Thyroid gland (tissue), 4 donors: Measurements from ENCODE around the gene TICAM2. TPM values are rescaled to one million over a fixed set of nuclear protein-coding genes. Genes with fewer than 3 reads are reported as not detected.

ENCODE experiments used
- DNase-seq, 2 donors: peaks; one replicate each; pipeline ENCODE4 v3.0.0-alpha.2; 2019
- H3K27ac ChIP-seq, 3 donors: fragments of 200-600 bp; sonication (generic); 1 replicate in 2 of 3; 2 replicates in 1 of 3; pipeline ENCODE4 v1.5.1; 2016 to 2019; ENCODE audit warnings: mild to moderate bottlenecking in 1 of 3, moderate library complexity in 1 of 3
- H3K27me3 ChIP-seq: fragments of 200-600 bp; sonication (generic); one replicate; pipeline ENCODE4 v1.5.1; 2019
- H3K36me3 ChIP-seq, 2 donors: fragments of 200-600 bp; sonication (generic); one replicate each; pipeline ENCODE4 v1.5.1; 2016 to 2019
- H3K4me1 ChIP-seq, 2 donors: fragments of 200-600 bp; sonication (generic); one replicate each; pipeline ENCODE4 v1.5.1; 2017 to 2019
- H3K4me3 ChIP-seq, 3 donors: fragments of 200-600 bp; sonication (generic); replicated peaks in 1 of 3; 1 replicate in 2 of 3; 2 replicates in 1 of 3; pipeline ENCODE4 v1.5.1; 2016; ENCODE audit warnings: mild to moderate bottlenecking in 1 of 3
- H3K9me3 ChIP-seq: fragments of 200-600 bp; sonication (generic); one replicate; pipeline ENCODE4 v1.5.1; 2017
- POLR2A ChIP-seq, 2 donors: fragments of 450-650 bp; IDR thresholded peaks; one replicate each; pipeline ENCODE4 v1.6.1; 2017; ENCODE audit warnings: antibody characterized with exemption in 2 of 2, mild to moderate bottlenecking in 2 of 2, moderate library complexity in 1 of 2
- WGBS, 2 donors: methylation state at CpG; one replicate each; pipeline ENCODE4 v1.1.5; 2017; 5-methylcytosine and 5-hydroxymethylcytosine counted together
- intact Hi-C: fragments of 100-400 bp; cut with DNase I; formaldehyde crosslinking; loops from one replicate; pipeline ENCODE4 v1.15.1; 2023
- total RNA-seq, 4 donors: library from RNA; depleted of rRNA; stranded (reverse); fragments of >200 nt; gene quantifications; one replicate each; pipeline ENCODE4 v1.2.3, GENCODE V29; 2016
- TF ChIP-seq, protein P1 (sequence below), 6 experiments: fragments of 200-600 bp in 3 of 6; fragments of 450-650 bp in 3 of 6; sonication (generic) in 3 of 6; IDR thresholded peaks; one replicate each; pipeline ENCODE4 v1.5.1; 2016 to 2019; ENCODE audit warnings: antibody characterized with exemption in 6 of 6, mild to moderate bottlenecking in 2 of 6, inconsistent platforms in 1 of 6, moderate library complexity in 1 of 6

The TICAM2 gene
- total RNA-seq, 4 donors from 2014 or later = 1.1 to 2.0 (median 1.5) TPM

DNA sequence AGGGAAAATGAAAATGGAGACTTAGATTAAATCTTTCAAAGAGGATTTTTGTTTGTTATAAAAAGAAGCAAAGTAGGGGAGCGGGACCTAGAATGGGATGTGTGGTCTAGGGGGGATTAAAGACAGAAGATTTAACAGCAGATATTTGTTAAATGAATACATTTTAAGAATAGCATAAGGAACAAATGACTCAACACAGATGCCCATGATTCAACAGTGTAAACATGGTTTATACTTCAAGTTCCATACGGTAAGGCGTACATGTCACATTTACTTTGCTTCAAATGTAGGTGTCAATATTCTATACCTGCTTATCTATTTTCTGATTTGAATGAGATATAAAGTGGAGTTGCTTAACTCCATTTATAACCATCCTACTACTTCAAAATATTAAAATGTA, 1.5 kb downstream of the TICAM2 start:
- Histone ChIP-seq H3K4me3 (no peak overlapping the region), H3K36me3 (no peaks in the 10 kb centered on the region), H3K27ac (no peak overlapping the region), H3K4me1 (peaks cover 18 to 21% of the 10 kb centered on the region in 2 donors), H3K27me3 (no peaks in the 10 kb centered on the region), H3K9me3 (no peaks in the 10 kb centered on the region)
- intact Hi-C loops = no loop called here
- TF ChIP-seq POLR2A (IDR thresholded peaks at IDR 0.05) = no peak
- TF ChIP-seq, protein P1, sequence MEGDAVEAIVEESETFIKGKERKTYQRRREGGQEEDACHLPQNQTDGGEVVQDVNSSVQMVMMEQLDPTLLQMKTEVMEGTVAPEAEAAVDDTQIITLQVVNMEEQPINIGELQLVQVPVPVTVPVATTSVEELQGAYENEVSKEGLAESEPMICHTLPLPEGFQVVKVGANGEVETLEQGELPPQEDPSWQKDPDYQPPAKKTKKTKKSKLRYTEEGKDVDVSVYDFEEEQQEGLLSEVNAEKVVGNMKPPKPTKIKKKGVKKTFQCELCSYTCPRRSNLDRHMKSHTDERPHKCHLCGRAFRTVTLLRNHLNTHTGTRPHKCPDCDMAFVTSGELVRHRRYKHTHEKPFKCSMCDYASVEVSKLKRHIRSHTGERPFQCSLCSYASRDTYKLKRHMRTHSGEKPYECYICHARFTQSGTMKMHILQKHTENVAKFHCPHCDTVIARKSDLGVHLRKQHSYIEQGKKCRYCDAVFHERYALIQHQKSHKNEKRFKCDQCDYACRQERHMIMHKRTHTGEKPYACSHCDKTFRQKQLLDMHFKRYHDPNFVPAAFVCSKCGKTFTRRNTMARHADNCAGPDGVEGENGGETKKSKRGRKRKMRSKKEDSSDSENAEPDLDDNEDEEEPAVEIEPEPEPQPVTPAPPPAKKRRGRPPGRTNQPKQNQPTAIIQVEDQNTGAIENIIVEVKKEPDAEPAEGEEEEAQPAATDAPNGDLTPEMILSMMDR (IDR thresholded peaks at IDR 0.05) = no peak
- WGBS, 2 donors = 93 to 96% methylated on average over 3 of the region's 3 CpGs
- no peak for DNase-seq

GRCh38 chr5:115599924-115600323, 2.4 kb downstream of the TICAM2 start:
- WGBS, 2 donors = 64 to 67% methylated on average over 2 of the region's 2 CpGs
- intact Hi-C loops = no loop called here
- no peak overlapping the region for H3K4me3 ChIP-seq
- peaks cover 18 to 21% of the 10 kb centered on the region in 2 donors for H3K4me1 ChIP-seq
- H3K27me3 ChIP-seq = no peaks in the 10 kb centered on the region
- H3K9me3 ChIP-seq = no peaks in the 10 kb centered on the region
- H3K36me3 ChIP-seq = no peaks in the 10 kb centered on the region
- no peak overlapping the region for H3K27ac ChIP-seq
- no peak for DNase-seq
- no peak for TF ChIP-seq POLR2A (IDR thresholded peaks at IDR 0.05)

DNA sequence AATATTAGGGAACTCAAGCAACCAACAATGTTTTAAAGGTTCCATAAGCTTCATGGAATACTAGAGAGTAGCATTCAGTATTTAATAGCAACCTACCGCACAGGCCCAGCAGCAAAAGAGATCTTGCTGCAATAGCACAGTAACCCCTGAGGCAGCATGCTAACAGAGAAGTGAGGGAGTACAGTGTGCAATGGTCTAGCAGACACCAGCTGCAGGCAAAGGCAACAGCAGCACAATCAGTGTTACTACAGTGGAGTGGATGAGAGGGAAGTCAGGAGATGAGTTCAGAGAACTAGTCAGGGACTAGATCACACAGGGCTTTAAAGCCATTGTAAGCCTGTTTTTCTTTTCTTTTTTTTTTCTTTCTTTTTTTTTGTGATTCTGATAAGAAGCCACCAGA, 2.8 kb downstream of the TICAM2 start:
- WGBS, 2 donors = 66 to 67% methylated on average over 1 of the region's 1 CpG
- peak; percentile 15 to 27 for DNase-seq
- no peak for TF ChIP-seq POLR2A (IDR thresholded peaks at IDR 0.05)
- TF ChIP-seq, protein P1 (IDR thresholded peaks at IDR 0.05) = no peak
- H3K4me1 ChIP-seq = peaks cover 18 to 21% of the 10 kb centered on the region in 2 donors
- no peaks in the 10 kb centered on the region for H3K36me3 ChIP-seq
- no peaks in the 10 kb centered on the region for H3K9me3 ChIP-seq
- H3K27ac ChIP-seq = no peak overlapping the region
- intact Hi-C loops = no loop called here
- H3K27me3 ChIP-seq = no peaks in the 10 kb centered on the region
- no peak overlapping the region for H3K4me3 ChIP-seq

GRCh38 chr5:115594128-115595047, 7.9 kb downstream of the TICAM2 start:
- Histone ChIP-seq H3K27me3 (no peaks in the 10 kb centered on the region), H3K4me3 (no peak overlapping the region), H3K4me1 (peaks cover 0 to 1% of the 10 kb centered on the region in 2 donors), H3K9me3 (no peaks in the 10 kb centered on the region), H3K36me3 (no peaks in the 10 kb centered on the region), H3K27ac (no peak overlapping the region)
- intact Hi-C loops = no loop called here
- 82 to 83% methylated on average over 2 of the region's 2 CpGs for WGBS, 2 donors
- no peak for TF ChIP-seq POLR2A (IDR thresholded peaks at IDR 0.05)
- TF ChIP-seq, protein P1 (IDR thresholded peaks at IDR 0.05) = no peak
- DNase-seq = no peak

GRCh38 chr5:115589043-115589442, 13.2 kb downstream of the TICAM2 start:
- DNase-seq = no peak
- Histone ChIP-seq H3K9me3 (no peaks in the 10 kb centered on the region), H3K4me1 (no peaks in the 10 kb centered on the region), H3K27me3 (no peaks in the 10 kb centered on the region), H3K4me3 (no peak overlapping the region), H3K36me3 (no peaks in the 10 kb centered on the region), H3K27ac (no peak overlapping the region)
- intact Hi-C loops = loop anchor here (5.0 kb wide), 1 partner anchor 282 kb away; no protein-coding TSS in a partner anchor
- no peak for TF ChIP-seq POLR2A (IDR thresholded peaks at IDR 0.05)
- TF ChIP-seq, protein P1 (IDR thresholded peaks at IDR 0.05) = no peak
- 91 to 95% methylated on average over 3 of the region's 3 CpGs for WGBS, 2 donors
